HG02610 (cell line): Measurements from ENCODE around the gene CHDH.

ENCODE experiments used
- ATAC-seq: cut with Tn5 transposase; IDR thresholded peaks from one replicate; pipeline ENCODE4 v1.9.1; 2021; ENCODE audit warnings: mild to moderate bottlenecking, moderate library complexity; ENCODE audit not compliant: unreplicated experiment

Gene CHDH

DNA sequence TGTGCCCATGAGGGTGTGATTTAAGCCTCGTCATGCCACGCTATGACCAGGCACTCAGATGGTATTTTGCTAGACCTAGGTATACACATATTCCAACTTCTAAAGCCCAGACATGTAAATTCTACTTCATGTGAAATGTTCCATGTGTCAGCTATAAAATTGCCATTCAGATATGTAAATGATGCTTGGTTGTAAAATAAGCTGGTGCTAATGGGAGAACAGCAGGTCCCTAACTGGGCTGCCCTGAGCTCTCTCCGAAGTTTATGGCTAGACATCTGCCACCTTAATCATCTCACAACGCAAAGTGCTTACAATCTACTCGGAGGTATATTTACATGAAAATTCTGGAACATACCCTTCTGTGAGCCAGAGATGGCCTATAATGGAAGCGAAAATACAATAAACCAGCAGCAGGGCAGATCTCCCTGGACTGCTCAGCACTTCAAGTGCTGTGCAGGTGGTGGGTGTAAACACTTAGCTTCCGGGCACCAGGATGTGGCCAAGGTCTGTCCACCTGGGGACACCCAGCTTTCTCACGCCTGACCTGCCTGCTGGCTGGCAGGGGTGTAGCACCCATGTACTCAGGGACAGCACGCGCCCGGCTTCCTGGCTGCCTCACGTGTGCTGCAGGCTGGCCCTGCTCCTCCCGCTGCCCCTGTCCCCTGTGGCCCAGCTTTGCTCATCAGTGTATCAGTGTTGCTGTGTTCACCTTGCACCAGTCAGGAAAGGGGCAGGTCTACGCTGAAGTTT, 82.0 kb downstream of the CHDH start:
- no peak for ATAC-seq

GRCh38 chr3:53763353-53763752, 82.9 kb downstream of the CHDH start:
- no peak for ATAC-seq
